CD4-positive, alpha-beta memory T cell (primary cell): Measurements from ENCODE around the gene THSD4. TPM values are rescaled to one million over a fixed set of nuclear protein-coding genes. Genes with fewer than 3 reads are reported as not detected.
"Not testable (repeated sequence)": the region's sequence is repeated elsewhere in the genome, so short reads cannot be mapped to it uniquely, and the experiment has no call there.

Experiments
- CTCF ChIA-PET: fragments of 350-600 bp; sonication (Branson Sonifier 250); formaldehyde crosslinking; loops from one replicate; lab custom pipeline; 2021; ENCODE audit warnings: inconsistent platforms; ENCODE audit not compliant: partially characterized antibody; lab: Charles Lee
- POLR2A ChIA-PET: fragments of 350-600 bp; sonication (Branson Sonifier 250); formaldehyde crosslinking; loops from one replicate; lab custom pipeline; 2021; ENCODE audit not compliant: partially characterized antibody; lab: Charles Lee
- DNase-seq, 5 donors: peaks; one replicate each; pipeline versions ENCODE4 v3.0.0 to v3.0.0-alpha.2; 2020 to 2022; ENCODE audit warnings: mixed read lengths in 1 of 5
- H3K27ac ChIP-seq: one replicate; pipeline ENCODE4 v1.7.0; 2013; ENCODE audit warnings: low read depth, low read length
- H3K27me3 ChIP-seq: 2 replicates; pipeline ENCODE4 v1.7.0; 2013; ENCODE audit warnings: mild to moderate bottlenecking, low read length, moderate library complexity; ENCODE audit not compliant: insufficient read depth
- H3K36me3 ChIP-seq: 2 replicates; pipeline ENCODE4 v1.7.0; 2013; ENCODE audit warnings: mild to moderate bottlenecking, low read length, moderate library complexity; ENCODE audit not compliant: insufficient read depth
- H3K4me1 ChIP-seq: 2 replicates; pipeline ENCODE4 v1.7.0; 2013; ENCODE audit warnings: mild to moderate bottlenecking, low read length, moderate library complexity; ENCODE audit not compliant: insufficient read depth
- H3K4me3 ChIP-seq, 2 donors: one replicate each; pipeline ENCODE4 v1.7.0; 2013; ENCODE audit warnings: low read length in 2 of 2, mild to moderate bottlenecking in 1 of 2
- H3K9me3 ChIP-seq, 2 donors: one replicate each; pipeline ENCODE4 v1.7.0; 2013; ENCODE audit warnings: low read length in 2 of 2, control low read depth in 1 of 2; ENCODE audit not compliant: control insufficient read depth in 1 of 2
- H3K27ac Mint-ChIP-seq, 7 donors: one replicate each; pipeline ENCODE4 v1.8.0; 2020 to 2021; ENCODE audit warnings: mixed read lengths in 7 of 7, mild to moderate bottlenecking in 6 of 7, inconsistent platforms in 3 of 7, moderate library complexity in 3 of 7
- H3K27me3 Mint-ChIP-seq, 2 donors: one replicate each; pipeline ENCODE4 v1.8.0; 2020 to 2021; ENCODE audit warnings: mixed read lengths in 2 of 2
- H3K36me3 Mint-ChIP-seq, 2 donors: one replicate each; pipeline ENCODE4 v1.8.0; 2020 to 2021; ENCODE audit warnings: mixed read lengths in 2 of 2, inconsistent platforms in 1 of 2, mild to moderate bottlenecking in 1 of 2
- H3K4me1 Mint-ChIP-seq, 4 donors: one replicate each; pipeline ENCODE4 v1.8.0; 2020 to 2021; ENCODE audit warnings: mixed read lengths in 4 of 4, mild to moderate bottlenecking in 1 of 4
- H3K4me3 Mint-ChIP-seq, 8 donors: one replicate each; pipeline ENCODE4 v1.8.0; 2020 to 2021; ENCODE audit warnings: mixed read lengths in 8 of 8, mild to moderate bottlenecking in 7 of 8, moderate library complexity in 6 of 8, inconsistent platforms in 3 of 8
- H3K9me3 Mint-ChIP-seq, 8 donors: one replicate each; pipeline ENCODE4 v1.8.0; 2020 to 2021; ENCODE audit warnings: mixed read lengths in 8 of 8, mild to moderate bottlenecking in 5 of 8, inconsistent platforms in 3 of 8, moderate library complexity in 1 of 8
- intact Hi-C: fragments of 100-400 bp; cut with micrococcal nuclease; formaldehyde crosslinking; loops from one replicate; pipeline ENCODE4 v1.15.1; 2023
- polyA plus RNA-seq, 2 donors: library from polyadenylated mRNA; unstranded; fragments of 300-500 nt; fragmentation: Illumina TruSeq; gene quantifications; one replicate each; pipeline ENCODE4 v1.2.3, GENCODE V29; 2021
- total RNA-seq, 2 experiments: library from RNA; stranded (reverse); gene quantifications; one replicate each; pipeline ENCODE4 v1.2.3, GENCODE V29; 2021

The THSD4 gene
- total and polyA plus RNA-seq, 4 experiments from 2014 or later: not detected

- Histone ChIP-seq H3K27me3 (no peaks in the 10 kb centered on the region), H3K4me1 (no peaks in the 10 kb centered on the region), H3K4me3 (no peak overlapping the region), H3K27ac (no peak overlapping the region), H3K9me3 (no peaks in the 10 kb centered on the region), H3K36me3 (no peaks in the 10 kb centered on the region)
- Mint-ChIP-seq H3K27ac (no peak overlapping the region), H3K36me3 (no peaks in the 10 kb centered on the region), H3K27me3 (peaks cover 12 to 18% of the 10 kb centered on the region in 2 donors), H3K4me3 (no peak overlapping the region), H3K9me3 (peaks cover 0 to 16% (median 4%) of the 10 kb centered on the region in 8 donors), H3K4me1 (no peaks in the 10 kb centered on the region)
- ChIA-PET POLR2A (no interaction called here), CTCF (no interaction called here)
- no peak for DNase-seq
- intact Hi-C loops: no loop called here
These were observed 146.6 kb downstream of the THSD4 start for GRCh38 chr15:71261909-71262308.

GRCh38 chr15:71262599-71262998 lies 147.3 kb downstream of the THSD4 start:
- intact Hi-C loops: no loop called here
- no peak overlapping the region for H3K27ac Mint-ChIP-seq
- no peaks in the 10 kb centered on the region for H3K36me3 Mint-ChIP-seq
- ChIA-PET POLR2A (no interaction called here), CTCF (no interaction called here)
- no peaks in the 10 kb centered on the region for H3K36me3 ChIP-seq
- H3K4me3 Mint-ChIP-seq: no peak overlapping the region
- peaks cover 14 to 17% of the 10 kb centered on the region in 2 donors for H3K27me3 Mint-ChIP-seq
- H3K27ac ChIP-seq: no peak overlapping the region
- H3K4me1 Mint-ChIP-seq: no peaks in the 10 kb centered on the region
- H3K27me3 ChIP-seq: no peaks in the 10 kb centered on the region
- H3K9me3 Mint-ChIP-seq: peaks cover 0 to 16% (median 4%) of the 10 kb centered on the region in 8 donors
- no peak overlapping the region for H3K4me3 ChIP-seq
- H3K9me3 ChIP-seq: no peaks in the 10 kb centered on the region
- no peaks in the 10 kb centered on the region for H3K4me1 ChIP-seq
- DNase-seq: no peak

GRCh38 chr15:71265606-71266005 lies 150.3 kb downstream of the THSD4 start:
- DNase-seq, H3K4me1 ChIP-seq, H3K36me3 Mint-ChIP-seq, H3K27me3 ChIP-seq, H3K9me3 ChIP-seq, H3K4me3 ChIP-seq, H3K27ac Mint-ChIP-seq, H3K4me3 Mint-ChIP-seq, H3K27ac ChIP-seq, H3K36me3 ChIP-seq, intact Hi-C loops, CTCF ChIA-PET, H3K4me1 Mint-ChIP-seq, POLR2A ChIA-PET: not testable (repeated sequence)
- Mint-ChIP-seq H3K9me3 (peaks cover 0 to 16% (median 7%) of the 10 kb centered on the region in 8 donors), H3K27me3 (peaks cover 12 to 16% of the 10 kb centered on the region in 2 donors)

- Histone ChIP-seq H3K9me3 (no peaks in the 10 kb centered on the region), H3K27me3 (no peaks in the 10 kb centered on the region), H3K36me3 (no peaks in the 10 kb centered on the region), H3K4me3 (no peak overlapping the region), H3K4me1 (no peaks in the 10 kb centered on the region), H3K27ac (no peak overlapping the region)
- H3K27me3 Mint-ChIP-seq: peaks cover 5 to 7% of the 10 kb centered on the region in 2 donors
- H3K4me1 Mint-ChIP-seq: no peaks in the 10 kb centered on the region
- H3K36me3 Mint-ChIP-seq: no peaks in the 10 kb centered on the region
- peaks cover 0 to 8% (median 2%) of the 10 kb centered on the region in 8 donors for H3K9me3 Mint-ChIP-seq
- no peak for DNase-seq
- no peak overlapping the region for H3K4me3 Mint-ChIP-seq
- ChIA-PET POLR2A (no interaction called here), CTCF (no interaction called here)
- intact Hi-C loops: no loop called here
- peak overlapping the region in 1 of 7 donors; percentile 26 for H3K27ac Mint-ChIP-seq
These were observed 156.1 kb downstream of the THSD4 start for GRCh38 chr15:71271327-71271726.

- H3K4me3 ChIP-seq: no peak overlapping the region
- POLR2A ChIA-PET: no interaction called here
- peaks cover 0 to 8% (median 2%) of the 10 kb centered on the region in 8 donors for H3K9me3 Mint-ChIP-seq
- no peak overlapping the region for H3K27ac Mint-ChIP-seq
- CTCF ChIA-PET: no interaction called here
- no peaks in the 10 kb centered on the region for H3K4me1 Mint-ChIP-seq
- H3K4me3 Mint-ChIP-seq: no peak overlapping the region
- H3K36me3 ChIP-seq: no peaks in the 10 kb centered on the region
- H3K36me3 Mint-ChIP-seq: no peaks in the 10 kb centered on the region
- peaks cover 2 to 5% of the 10 kb centered on the region in 2 donors for H3K27me3 Mint-ChIP-seq
- no peaks in the 10 kb centered on the region for H3K4me1 ChIP-seq
- H3K27me3 ChIP-seq: no peaks in the 10 kb centered on the region
- intact Hi-C loops: no loop called here
- DNase-seq: no peak
- H3K9me3 ChIP-seq: no peaks in the 10 kb centered on the region
- H3K27ac ChIP-seq: no peak overlapping the region
These were observed 157.7 kb downstream of the THSD4 start for GRCh38 chr15:71272932-71273331.

GRCh38 chr15:71273731-71274447 lies 158.6 kb downstream of the THSD4 start:
- ChIA-PET POLR2A (no interaction called here), CTCF (no interaction called here)
- Mint-ChIP-seq H3K27ac (no peak overlapping the region), H3K27me3 (peaks cover 2 to 5% of the 10 kb centered on the region in 2 donors), H3K4me1 (peaks cover 0 to 1% (median 0%) of the 10 kb centered on the region in 4 donors), H3K9me3 (peaks cover 0 to 7% (median 2%) of the 10 kb centered on the region in 8 donors), H3K4me3 (peak overlapping the region in 1 of 8 donors; percentile 18), H3K36me3 (no peaks in the 10 kb centered on the region)
- Histone ChIP-seq H3K4me3 (no peak overlapping the region), H3K9me3 (no peaks in the 10 kb centered on the region), H3K4me1 (no peaks in the 10 kb centered on the region), H3K36me3 (no peaks in the 10 kb centered on the region), H3K27me3 (no peaks in the 10 kb centered on the region), H3K27ac (no peak overlapping the region)
- no peak for DNase-seq
- intact Hi-C loops: no loop called here

GRCh38 chr15:71274448-71274798 lies 159.2 kb downstream of the THSD4 start:
- no peak for DNase-seq
- H3K36me3 ChIP-seq: no peaks in the 10 kb centered on the region
- peaks cover 0 to 1% (median 0%) of the 10 kb centered on the region in 4 donors for H3K4me1 Mint-ChIP-seq
- H3K9me3 Mint-ChIP-seq: peaks cover 0 to 7% (median 2%) of the 10 kb centered on the region in 8 donors
- intact Hi-C loops: no loop called here
- no peak overlapping the region for H3K27ac Mint-ChIP-seq
- ChIA-PET POLR2A (no interaction called here), CTCF (no interaction called here)
- no peaks in the 10 kb centered on the region for H3K9me3 ChIP-seq
- no peaks in the 10 kb centered on the region for H3K4me1 ChIP-seq
- H3K27me3 Mint-ChIP-seq: peaks cover 2 to 5% of the 10 kb centered on the region in 2 donors
- no peaks in the 10 kb centered on the region for H3K27me3 ChIP-seq
- H3K4me3 ChIP-seq: no peak overlapping the region
- H3K36me3 Mint-ChIP-seq: no peaks in the 10 kb centered on the region
- H3K4me3 Mint-ChIP-seq: no peak overlapping the region
- H3K27ac ChIP-seq: no peak overlapping the region
